Endothelial cell of umbilical vein (primary cell): ENCODE measurements around the gene PRDX1. TPM values are rescaled to one million over a fixed set of nuclear protein-coding genes. Genes with fewer than 3 reads are reported as not detected.

Experiments
- BruUV-seq: library from RNA; stranded (reverse); fragments of 400-500 nt; replicated peaks from 2 replicates; lab custom pipeline; 2021; lab: Mats Ljungman, UMichigan
- CTCF ChIA-PET: fragments of 300-600, 350-600 bp; sonication (Branson Sonifier 250); formaldehyde crosslinking; loops from one replicate; lab custom pipeline; 2021; ENCODE audit warnings: antibody characterized with exemption, inconsistent platforms; lab: Charles Lee
- POLR2A ChIA-PET: fragments of 300-600, 350-600 bp; sonication (Branson Sonifier 250); formaldehyde crosslinking; loops from one replicate; lab custom pipeline; 2021; ENCODE audit warnings: antibody characterized with exemption, inconsistent platforms; lab: Charles Lee
- DNase-seq: peaks from one replicate; pipeline ENCODE4 v3.0.0-alpha.2; 2011; ENCODE audit warnings: low read depth, low spot score
- FAIRE-seq: peaks from 2 replicates; lab custom pipeline; 2011; peaks lifted over from hg19 to GRCh38; lab: Jason Lieb, UNC
- H2AFZ ChIP-seq: 2 replicates; pipeline ENCODE4 v1.6.0; 2012; ENCODE audit warnings: low read depth, low read length, control low read depth, inconsistent platforms
- H3K27ac ChIP-seq: 2 replicates; pipeline ENCODE4 v1.5.1; 2011; ENCODE audit warnings: low read depth, mild to moderate bottlenecking, control low read depth, low read length, moderate library complexity; ENCODE audit not compliant: insufficient read depth
- H3K27me3 ChIP-seq, 2 experiments: 2 replicates each; pipeline versions ENCODE4 v1.6.0 to v1.6.1; 2011; ENCODE audit warnings: low read length in 2 of 2, mixed read lengths in 1 of 2; ENCODE audit not compliant: control insufficient read depth in 2 of 2, insufficient read depth in 2 of 2
- H3K36me3 ChIP-seq, 2 experiments: 2 replicates in 1 of 2; 3 replicates in 1 of 2; pipeline ENCODE4 v1.5.1; 2011; ENCODE audit warnings: low read length in 2 of 2, mild to moderate bottlenecking in 1 of 2, moderate library complexity in 1 of 2; ENCODE audit not compliant: control insufficient read depth in 2 of 2, insufficient read depth in 2 of 2; ENCODE audit errors: extremely low read depth in 1 of 2
- H3K4me1 ChIP-seq: 3 replicates; pipeline ENCODE4 v1.5.1; 2011; ENCODE audit warnings: mild to moderate bottlenecking, low read length; ENCODE audit not compliant: control insufficient read depth, insufficient read depth; ENCODE audit errors: extremely low read depth
- H3K4me2 ChIP-seq: 2 replicates; pipeline ENCODE4 v1.6.1; 2011; ENCODE audit warnings: low read length, control low read depth, mixed read lengths; ENCODE audit not compliant: insufficient read depth
- H3K4me3 ChIP-seq, 3 experiments: fragments of 200-600 bp in 1 of 3; sonication (generic), shearing (Covaris generic) in 1 of 3; replicated peaks in 1 of 3; 2 replicates each; pipeline ENCODE4 v1.5.1; 2011 to 2016; ENCODE audit warnings: control low read depth in 3 of 3, low read length in 3 of 3, mild to moderate bottlenecking in 2 of 3, inconsistent platforms in 1 of 3, low read depth in 1 of 3, moderate library complexity in 1 of 3; ENCODE audit not compliant: insufficient read depth in 1 of 3
- H3K79me2 ChIP-seq: 2 replicates; pipeline ENCODE4 v1.6.0; 2012; ENCODE audit warnings: low read length, inconsistent platforms; ENCODE audit not compliant: control insufficient read depth, insufficient read depth
- H3K9ac ChIP-seq: replicated peaks from 2 replicates; pipeline ENCODE3; 2011; ENCODE audit warnings: low read length, control low read depth; ENCODE audit not compliant: insufficient read depth; ENCODE audit errors: extremely low read depth
- H3K9me1 ChIP-seq: replicated peaks from 3 replicates; pipeline ENCODE4 v1.6.0; 2011; ENCODE audit warnings: mild to moderate bottlenecking, low read length; ENCODE audit not compliant: control insufficient read depth, insufficient read depth; ENCODE audit errors: extremely low read depth
- H3K9me3 ChIP-seq: replicated peaks from 2 replicates; pipeline ENCODE4 v1.5.1; 2012; ENCODE audit warnings: low read length, inconsistent platforms; ENCODE audit not compliant: control insufficient read depth, insufficient read depth
- H4K20me1 ChIP-seq: replicated peaks from 2 replicates; pipeline ENCODE3; 2011; ENCODE audit warnings: mild to moderate bottlenecking, low read length; ENCODE audit not compliant: control insufficient read depth, insufficient read depth; ENCODE audit errors: extremely low read depth
- CTCF ChIP-seq, 2 donors: IDR thresholded peaks; 1 replicate in 1 of 2; 2 replicates in 1 of 2; pipeline ENCODE4 v1.5.1; 2011; ENCODE audit warnings: low read length in 2 of 2, mild to moderate bottlenecking in 2 of 2, moderate library complexity in 2 of 2, control low read depth in 1 of 2, inconsistent platforms in 1 of 2, low read depth in 1 of 2; ENCODE audit not compliant: insufficient read depth in 1 of 2; ENCODE audit errors: extremely low read depth in 1 of 2
- EZH2 ChIP-seq: IDR thresholded peaks from 2 replicates; pipeline ENCODE4 v1.6.1; 2012; ENCODE audit warnings: borderline replicate concordance, low read depth, mild to moderate bottlenecking, moderate library complexity, low read length, inconsistent platforms; ENCODE audit not compliant: severe bottlenecking
- FOS ChIP-seq: IDR thresholded peaks from 2 replicates; pipeline ENCODE4 v1.6.1; 2011; ENCODE audit warnings: mild to moderate bottlenecking, low read length, moderate library complexity, borderline replicate concordance; ENCODE audit not compliant: insufficient read depth
- GATA2 ChIP-seq: IDR thresholded peaks from 2 replicates; pipeline ENCODE4 v1.7.0; 2011; ENCODE audit warnings: low read depth, mild to moderate bottlenecking, moderate library complexity, mixed read lengths, low read length; ENCODE audit not compliant: insufficient read length, insufficient read depth
- JUN ChIP-seq: IDR thresholded peaks from 2 replicates; pipeline ENCODE4 v1.6.1; 2011; ENCODE audit warnings: borderline replicate concordance, low read depth; ENCODE audit not compliant: insufficient read length, insufficient read depth
- MAX ChIP-seq: IDR thresholded peaks from 2 replicates; pipeline ENCODE4 v1.6.1; 2011; ENCODE audit not compliant: insufficient read depth, insufficient read length
- MYC ChIP-seq: IDR thresholded peaks from one replicate; pipeline ENCODE4 v1.6.1; 2011; ENCODE audit warnings: mild to moderate bottlenecking, low read depth, low read length
- POLR2A ChIP-seq: IDR thresholded peaks from 2 replicates; pipeline ENCODE4 v1.6.1; 2012; ENCODE audit warnings: low read depth, mild to moderate bottlenecking, control low read depth, low read length
- POLR2AphosphoS5 ChIP-seq: IDR thresholded peaks from 2 replicates; pipeline ENCODE4 v1.6.1; 2012; ENCODE audit warnings: low read depth, mild to moderate bottlenecking, control low read depth, low read length, moderate library complexity; ENCODE audit not compliant: insufficient read depth
- dilution Hi-C: fragments of 300-500 bp; cut with MboI; formaldehyde crosslinking; loops from one replicate; pipeline ENCODE4 v1.15.0; 2019; ENCODE audit warnings: low sequenced_read_pairs; ENCODE audit not compliant: extremely low pct_ligation_motif_present
- intact Hi-C: fragments of 100-400 bp; cut with micrococcal nuclease; formaldehyde crosslinking; loops from one replicate; pipeline ENCODE4 v1.10.0; 2022
- polyA plus RNA-seq, 4 experiments: library from polyadenylated mRNA; depleted of rRNA in 3 of 4; stranded (reverse) in 3 of 4; unstranded in 1 of 4; fragments of >200 nt; gene quantifications; 2 replicates each; pipeline versions ENCODE4 v1.2.1 to v1.2.3, GENCODE V29; 2011 to 2012; ENCODE audit warnings: missing spikeins in 1 of 4
- total RNA-seq: library from RNA; stranded (reverse); gene quantifications from 2 replicates; pipeline ENCODE4 v1.2.3, GENCODE V29; 2021

The PRDX1 gene
- total and polyA plus RNA-seq, 2 donors (not counting 3 experiments of a cell fraction or from before 2014, with no cell fraction given) = 622 to 685 TPM

GRCh38 chr1:45557422-45557944, 35.8 kb upstream of the PRDX1 start:
- Histone ChIP-seq H3K79me2 (peaks cover 21% of the 10 kb centered on the region), H3K27ac (no peak overlapping the region), H3K9me3 (no peaks in the 10 kb centered on the region), H2AFZ (no peak overlapping the region), H3K9ac (no peak overlapping the region), H4K20me1 (no peaks in the 10 kb centered on the region), H3K9me1 (no peaks in the 10 kb centered on the region), H3K27me3 (no peaks in the 10 kb centered on the region), H3K4me3 (no peak overlapping the region), H3K36me3 (peaks cover 2 to 11% of the 10 kb centered on the region in 2 experiments), H3K4me2 (no peak overlapping the region), H3K4me1 (no peaks in the 10 kb centered on the region)
- TF ChIP-seq FOS = no peak
- TF ChIP-seq EZH2 = no peak
- TF ChIP-seq CTCF (IDR thresholded peaks at IDR 0.05; ENCODE audit: extremely low read depth in 1 of 2, insufficient read depth in 1 of 2, low read depth in 1 of 2, low read length in 2 of 2) = no peak
- no peak for TF ChIP-seq MAX
- no peak for TF ChIP-seq POLR2A
- no peak for TF ChIP-seq POLR2AphosphoS5
- TF ChIP-seq GATA2 = no peak
- TF ChIP-seq JUN = no peak
- no peak for TF ChIP-seq MYC
- no TSS peak for BruUV-seq
- ChIA-PET CTCF (interaction anchor here (1.1 to 2.2 kb wide), 4 partner anchors 12 to 197 kb away, joined by 3 to 12 read pairs (median 4); no protein-coding TSS in a partner anchor), POLR2A (interaction anchor here (4.5 kb wide), 1 partner anchor 36 kb away, joined by 27 read pairs; the partner anchor contains the start of gene PRDX1)
- dilution Hi-C loops (no loop called here), intact Hi-C loops (no loop called here)
- no peak for FAIRE-seq
- no peak for DNase-seq
